HEK293 (cell line): Measurements from ENCODE around the gene IARS2.
A peak's percentile ranks its signal among the peaks of the same experiment; 100 is the strongest.

Source experiments
- CTCF ChIA-PET: fragments of 350-600 bp; formaldehyde crosslinking; extraction: SDS; loops from one replicate; lab custom pipeline; 2021; ENCODE audit warnings: antibody characterized with exemption; lab: Yijun Ruan, JAX
- POLR2A ChIA-PET: fragments of 300-600 bp; formaldehyde crosslinking; extraction: SDS; loops from one replicate; lab custom pipeline; 2020; ENCODE audit warnings: antibody characterized with exemption, inconsistent platforms; lab: Yijun Ruan, JAX
- H3K27ac ChIP-seq: fragments of 200-500 bp; sonication (Bioruptor generic); 2 replicates; pipeline ENCODE4 v1.5.1; 2014; ENCODE audit warnings: low read depth, low read length, control low read depth, inconsistent platforms; ENCODE audit errors: extremely low read depth
- H3K36me3 ChIP-seq, 2 experiments: fragments of 200-500 bp in 1 of 2; sonication (Bioruptor generic) in 1 of 2; 1 replicate in 1 of 2; 2 replicates in 1 of 2; pipeline ENCODE4 v1.5.1; 2014 to 2017; ENCODE audit warnings: inconsistent platforms in 2 of 2, low read length in 2 of 2; ENCODE audit not compliant: control insufficient read depth in 2 of 2, insufficient read depth in 1 of 2
- H3K4me1 ChIP-seq: fragments of 200-500 bp; sonication (Bioruptor generic); 2 replicates; pipeline ENCODE4 v1.5.1; 2014; ENCODE audit warnings: mild to moderate bottlenecking, low read length, inconsistent platforms; ENCODE audit not compliant: control insufficient read depth, insufficient read depth
- H3K4me3 ChIP-seq: 2 replicates; pipeline ENCODE4 v1.5.1; 2011; ENCODE audit warnings: low read depth, mild to moderate bottlenecking, control low read depth, low read length, moderate library complexity
- H3K9me3 ChIP-seq: fragments of 200-500 bp; sonication (Bioruptor generic); 2 replicates; pipeline ENCODE4 v1.5.1; 2014; ENCODE audit warnings: low read depth, low read length, inconsistent platforms; ENCODE audit not compliant: control insufficient read depth, insufficient read depth
- BCL11B ChIP-seq: fragments of 450-650 bp; formaldehyde crosslinking; IDR thresholded peaks from 2 replicates; pipeline ENCODE4 v1.5.1; 2016; ENCODE audit warnings: low read depth, missing biosample characterization, missing genetic modification characterization
- GFI1B ChIP-seq: fragments of 450-650 bp; formaldehyde crosslinking; IDR thresholded peaks from 2 replicates; pipeline ENCODE4 v1.5.1; 2016; ENCODE audit warnings: missing biosample characterization, missing genetic modification characterization
- TCF7L2 ChIP-seq: IDR thresholded peaks from 2 replicates; pipeline ENCODE4 v1.6.1; 2011; ENCODE audit warnings: low read depth, mild to moderate bottlenecking, inconsistent platforms, low read length, moderate library complexity, borderline replicate concordance
- ZNF112 ChIP-seq: fragments of 450-650 bp; formaldehyde crosslinking; IDR thresholded peaks from 2 replicates; pipeline ENCODE4 v1.5.0; 2017; ENCODE audit warnings: missing biosample characterization, missing genetic modification characterization
- ZNF121 ChIP-seq: fragments of 450-650 bp; formaldehyde crosslinking; IDR thresholded peaks from 2 replicates; pipeline ENCODE4 v1.5.1; 2016; ENCODE audit warnings: missing biosample characterization, missing genetic modification characterization
- ZNF132 ChIP-seq: fragments of 450-650 bp; formaldehyde crosslinking; IDR thresholded peaks from 2 replicates; pipeline ENCODE4 v1.5.1; 2017; ENCODE audit warnings: missing biosample characterization, missing genetic modification characterization, borderline replicate concordance
- ZNF146 ChIP-seq: fragments of 450-650 bp; formaldehyde crosslinking; IDR thresholded peaks from 2 replicates; pipeline ENCODE4 v1.5.1; 2016; ENCODE audit warnings: missing biosample characterization, missing genetic modification characterization
- ZNF157 ChIP-seq: fragments of 450-650 bp; formaldehyde crosslinking; IDR thresholded peaks from 2 replicates; pipeline ENCODE4 v1.5.1; 2016; ENCODE audit warnings: missing biosample characterization, missing genetic modification characterization
- ZNF211 ChIP-seq: fragments of 450-650 bp; formaldehyde crosslinking; IDR thresholded peaks from 2 replicates; pipeline ENCODE4 v1.5.1; 2016; ENCODE audit warnings: low read depth, missing biosample characterization, missing genetic modification characterization
- ZNF221 ChIP-seq: fragments of 450-650 bp; formaldehyde crosslinking; IDR thresholded peaks from 2 replicates; pipeline ENCODE4 v1.5.1; 2017; ENCODE audit warnings: missing biosample characterization, missing genetic modification characterization, borderline replicate concordance
- ZNF670 ChIP-seq: fragments of 450-650 bp; formaldehyde crosslinking; IDR thresholded peaks from 2 replicates; pipeline ENCODE4 v1.5.1; 2016; ENCODE audit warnings: missing biosample characterization, missing genetic modification characterization, low read depth
- ZSCAN30 ChIP-seq: fragments of 450-650 bp; IDR thresholded peaks from 2 replicates; pipeline ENCODE4 v1.5.1; 2018; ENCODE audit warnings: missing biosample characterization, mild to moderate bottlenecking, missing genetic modification characterization, moderate library complexity
- TF ChIP-seq, protein P1 (sequence below): fragments of 450-650 bp; IDR thresholded peaks from 2 replicates; pipeline ENCODE4 v1.5.1; 2018; ENCODE audit warnings: missing biosample characterization, missing genetic modification characterization
- TF ChIP-seq, protein P2 (sequence below): fragments of 450-650 bp; formaldehyde crosslinking; IDR thresholded peaks from 2 replicates; pipeline ENCODE4 v1.5.1; 2017; ENCODE audit warnings: missing biosample characterization, missing genetic modification characterization
- TF ChIP-seq, protein P3 (sequence below): fragments of 450-650 bp; formaldehyde crosslinking; IDR thresholded peaks from 2 replicates; pipeline ENCODE4 v1.5.1; 2016; ENCODE audit warnings: missing biosample characterization, missing genetic modification characterization
- TF ChIP-seq, protein P4 (sequence below): fragments of 450-650 bp; formaldehyde crosslinking; IDR thresholded peaks from 2 replicates; pipeline ENCODE4 v1.5.0; 2017; ENCODE audit warnings: missing biosample characterization, missing genetic modification characterization, borderline replicate concordance
- TF ChIP-seq, protein P5 (sequence below): fragments of 450-650 bp; formaldehyde crosslinking; IDR thresholded peaks from 2 replicates; pipeline ENCODE4 v1.5.1; 2017; ENCODE audit warnings: missing biosample characterization, missing genetic modification characterization

The IARS2 gene

DNA sequence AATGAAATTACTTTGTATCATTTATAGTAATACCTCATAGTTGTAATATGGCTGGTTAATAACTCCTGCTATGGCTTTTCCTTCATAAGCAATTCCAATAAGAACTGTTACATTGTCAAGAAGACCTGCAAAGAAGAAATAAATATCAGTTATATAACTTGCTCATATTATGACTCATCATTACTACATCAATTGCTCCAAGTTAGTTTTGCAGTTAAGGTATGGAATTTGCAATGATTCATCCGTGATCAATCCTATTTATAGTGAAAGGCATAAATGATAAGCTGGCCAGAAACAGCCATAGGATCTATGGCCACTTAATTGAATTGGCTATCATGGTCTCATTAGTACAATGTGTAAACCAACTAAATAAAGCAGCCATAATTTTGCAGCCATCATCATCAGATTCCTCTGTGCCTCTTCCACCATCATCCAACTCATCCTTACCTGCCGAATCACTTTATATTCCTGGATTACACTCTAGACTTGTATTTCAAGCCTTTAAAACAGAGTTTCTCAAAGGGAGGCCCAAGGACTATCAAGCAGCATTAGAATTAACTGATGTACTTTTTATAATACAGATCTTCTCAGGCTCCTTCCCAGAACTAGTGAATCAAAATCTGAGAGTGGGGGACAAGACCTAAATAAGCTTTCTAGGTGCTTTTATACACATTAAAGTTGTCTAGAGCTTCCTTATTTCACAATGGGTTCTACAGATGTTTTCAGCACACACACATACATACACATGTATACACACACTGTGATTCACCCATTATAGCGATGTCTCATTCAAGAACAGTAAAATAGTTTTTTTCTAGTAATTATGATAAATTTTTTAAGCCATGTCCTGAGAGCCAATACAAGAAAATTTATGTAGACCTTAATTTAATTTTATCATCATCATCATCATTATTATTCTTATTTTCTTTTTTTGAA, 26.4 kb upstream of the IARS2 start (continued):
- TF ChIP-seq GFI1B (tag by site-specific recombination), result no peak
- no peak for TF ChIP-seq ZNF211 (tag by site-specific recombination)
- TF ChIP-seq TCF7L2, result no peak

DNA sequence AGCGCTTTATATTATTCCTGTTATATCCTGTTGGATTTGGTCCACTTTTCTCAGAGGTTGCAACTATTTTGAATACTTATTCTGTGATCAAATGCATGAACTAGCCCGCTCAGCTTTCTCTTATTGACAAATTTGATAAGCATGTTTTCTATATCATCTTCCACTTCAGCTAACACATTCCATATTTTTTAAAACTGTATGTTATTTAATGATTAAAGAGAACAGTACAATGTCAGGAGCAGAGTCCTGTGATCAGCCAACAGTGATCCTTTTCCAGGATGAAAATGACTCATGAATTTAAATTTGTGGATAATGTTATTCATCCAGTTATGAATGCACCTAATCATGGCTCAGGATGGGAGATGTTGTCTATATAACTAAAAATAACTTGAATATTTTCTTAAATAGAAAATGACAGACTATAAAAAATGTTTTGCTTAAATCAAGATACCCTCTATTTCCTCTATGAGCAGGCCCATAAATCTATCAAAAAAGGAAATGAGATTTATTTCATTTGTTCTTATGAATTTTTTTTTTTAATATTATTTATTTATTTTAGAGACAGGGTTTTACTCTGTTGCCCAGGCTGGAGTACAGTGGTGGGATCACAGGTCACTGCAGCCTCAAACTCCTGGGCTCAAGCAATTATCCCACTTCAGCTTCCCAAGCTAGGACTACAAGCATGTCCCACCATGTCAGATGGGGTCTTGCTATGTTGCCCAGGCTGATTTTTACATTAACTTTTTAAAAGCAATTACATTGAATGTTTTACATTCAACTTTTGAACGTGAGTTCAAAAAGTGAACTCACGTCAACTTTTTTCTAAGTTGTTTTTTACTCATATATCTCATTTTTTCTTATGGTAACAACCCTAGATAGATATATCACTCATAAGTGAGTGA, 16.8 kb upstream of the IARS2 start:
- TF ChIP-seq ZNF121 (tag by site-specific recombination), result peak; percentile 75; the same call in 1 of the 2 replicates
- TF ChIP-seq ZSCAN30 (tag by site-specific recombination), result no peak
- Histone ChIP-seq H3K27ac (no peak overlapping the region), H3K9me3 (no peaks in the 10 kb centered on the region), H3K36me3 (peaks cover 15 to 32% of the 10 kb centered on the region in 2 experiments; a peak in 2 of 3 replicates), H3K4me1 (no peaks in the 10 kb centered on the region), H3K4me3 (no peak overlapping the region)
- ChIA-PET POLR2A (no interaction called here), CTCF (no interaction called here)

DNA sequence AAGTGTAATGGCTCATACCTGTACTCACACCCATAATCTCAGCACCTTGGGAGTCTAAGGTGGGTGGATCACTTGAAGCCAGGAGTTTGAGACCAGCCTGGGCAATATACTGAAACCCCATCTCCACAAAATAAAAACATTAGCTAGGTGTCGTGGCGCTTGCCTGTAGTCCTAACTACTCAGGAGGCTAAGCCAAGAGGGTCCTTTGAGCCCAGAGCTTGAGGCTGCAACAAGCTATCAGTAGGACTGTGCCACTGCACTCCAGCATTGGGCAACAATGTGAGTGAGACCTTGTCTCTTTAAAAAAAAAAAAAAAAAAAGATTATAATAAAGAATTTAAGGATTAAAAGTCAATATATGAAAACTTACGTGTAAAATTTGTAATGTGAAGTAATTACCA, 16.0 kb upstream of the IARS2 start:
- no peak overlapping the region for H3K4me3 ChIP-seq
- ChIA-PET CTCF (no interaction called here), POLR2A (no interaction called here)
- H3K9me3 ChIP-seq, result no peaks in the 10 kb centered on the region
- no peak overlapping the region for H3K27ac ChIP-seq
- H3K36me3 ChIP-seq, result peaks cover 12 to 25% of the 10 kb centered on the region in 2 experiments; a peak in 2 of 3 replicates
- no peaks in the 10 kb centered on the region for H3K4me1 ChIP-seq
- no peak for TF ChIP-seq ZNF132
- TF ChIP-seq ZNF157, result no peak
- TF ChIP-seq, protein P1, sequence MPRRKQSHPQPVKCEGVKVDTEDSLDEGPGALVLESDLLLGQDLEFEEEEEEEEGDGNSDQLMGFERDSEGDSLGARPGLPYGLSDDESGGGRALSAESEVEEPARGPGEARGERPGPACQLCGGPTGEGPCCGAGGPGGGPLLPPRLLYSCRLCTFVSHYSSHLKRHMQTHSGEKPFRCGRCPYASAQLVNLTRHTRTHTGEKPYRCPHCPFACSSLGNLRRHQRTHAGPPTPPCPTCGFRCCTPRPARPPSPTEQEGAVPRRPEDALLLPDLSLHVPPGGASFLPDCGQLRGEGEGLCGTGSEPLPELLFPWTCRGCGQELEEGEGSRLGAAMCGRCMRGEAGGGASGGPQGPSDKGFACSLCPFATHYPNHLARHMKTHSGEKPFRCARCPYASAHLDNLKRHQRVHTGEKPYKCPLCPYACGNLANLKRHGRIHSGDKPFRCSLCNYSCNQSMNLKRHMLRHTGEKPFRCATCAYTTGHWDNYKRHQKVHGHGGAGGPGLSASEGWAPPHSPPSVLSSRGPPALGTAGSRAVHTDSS (tag by site-specific recombination), result no peak
- TF ChIP-seq, protein P2, sequence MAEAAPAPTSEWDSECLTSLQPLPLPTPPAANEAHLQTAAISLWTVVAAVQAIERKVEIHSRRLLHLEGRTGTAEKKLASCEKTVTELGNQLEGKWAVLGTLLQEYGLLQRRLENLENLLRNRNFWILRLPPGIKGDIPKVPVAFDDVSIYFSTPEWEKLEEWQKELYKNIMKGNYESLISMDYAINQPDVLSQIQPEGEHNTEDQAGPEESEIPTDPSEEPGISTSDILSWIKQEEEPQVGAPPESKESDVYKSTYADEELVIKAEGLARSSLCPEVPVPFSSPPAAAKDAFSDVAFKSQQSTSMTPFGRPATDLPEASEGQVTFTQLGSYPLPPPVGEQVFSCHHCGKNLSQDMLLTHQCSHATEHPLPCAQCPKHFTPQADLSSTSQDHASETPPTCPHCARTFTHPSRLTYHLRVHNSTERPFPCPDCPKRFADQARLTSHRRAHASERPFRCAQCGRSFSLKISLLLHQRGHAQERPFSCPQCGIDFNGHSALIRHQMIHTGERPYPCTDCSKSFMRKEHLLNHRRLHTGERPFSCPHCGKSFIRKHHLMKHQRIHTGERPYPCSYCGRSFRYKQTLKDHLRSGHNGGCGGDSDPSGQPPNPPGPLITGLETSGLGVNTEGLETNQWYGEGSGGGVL (tag by site-specific recombination), result no peak
- TF ChIP-seq ZNF146, result no peak
- TF ChIP-seq ZNF112 (tag by site-specific recombination), result no peak
- no peak for TF ChIP-seq ZNF221 (tag by site-specific recombination)
- no peak for TF ChIP-seq ZNF211 (tag by site-specific recombination)
- TF ChIP-seq, protein P3, sequence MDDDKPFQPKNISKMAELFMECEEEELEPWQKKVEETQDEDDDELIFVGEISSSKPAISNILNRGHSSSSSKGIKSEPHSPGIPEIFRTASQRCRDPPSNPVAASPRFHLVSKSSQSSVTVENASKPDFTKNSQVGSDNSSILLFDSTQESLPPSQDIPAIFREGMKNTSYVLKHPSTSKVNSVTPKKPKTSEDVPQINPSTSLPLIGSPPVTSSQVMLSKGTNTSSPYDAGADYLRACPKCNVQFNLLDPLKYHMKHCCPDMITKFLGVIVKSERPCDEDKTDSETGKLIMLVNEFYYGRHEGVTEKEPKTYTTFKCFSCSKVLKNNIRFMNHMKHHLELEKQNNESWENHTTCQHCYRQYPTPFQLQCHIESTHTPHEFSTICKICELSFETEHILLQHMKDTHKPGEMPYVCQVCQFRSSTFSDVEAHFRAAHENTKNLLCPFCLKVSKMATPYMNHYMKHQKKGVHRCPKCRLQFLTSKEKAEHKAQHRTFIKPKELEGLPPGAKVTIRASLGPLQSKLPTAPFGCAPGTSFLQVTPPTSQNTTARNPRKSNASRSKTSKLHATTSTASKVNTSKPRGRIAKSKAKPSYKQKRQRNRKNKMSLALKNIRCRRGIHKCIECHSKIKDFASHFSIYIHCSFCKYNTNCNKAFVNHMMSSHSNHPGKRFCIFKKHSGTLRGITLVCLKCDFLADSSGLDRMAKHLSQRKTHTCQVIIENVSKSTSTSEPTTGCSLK (tag by site-specific recombination), result no peak
- TF ChIP-seq, protein P4, sequence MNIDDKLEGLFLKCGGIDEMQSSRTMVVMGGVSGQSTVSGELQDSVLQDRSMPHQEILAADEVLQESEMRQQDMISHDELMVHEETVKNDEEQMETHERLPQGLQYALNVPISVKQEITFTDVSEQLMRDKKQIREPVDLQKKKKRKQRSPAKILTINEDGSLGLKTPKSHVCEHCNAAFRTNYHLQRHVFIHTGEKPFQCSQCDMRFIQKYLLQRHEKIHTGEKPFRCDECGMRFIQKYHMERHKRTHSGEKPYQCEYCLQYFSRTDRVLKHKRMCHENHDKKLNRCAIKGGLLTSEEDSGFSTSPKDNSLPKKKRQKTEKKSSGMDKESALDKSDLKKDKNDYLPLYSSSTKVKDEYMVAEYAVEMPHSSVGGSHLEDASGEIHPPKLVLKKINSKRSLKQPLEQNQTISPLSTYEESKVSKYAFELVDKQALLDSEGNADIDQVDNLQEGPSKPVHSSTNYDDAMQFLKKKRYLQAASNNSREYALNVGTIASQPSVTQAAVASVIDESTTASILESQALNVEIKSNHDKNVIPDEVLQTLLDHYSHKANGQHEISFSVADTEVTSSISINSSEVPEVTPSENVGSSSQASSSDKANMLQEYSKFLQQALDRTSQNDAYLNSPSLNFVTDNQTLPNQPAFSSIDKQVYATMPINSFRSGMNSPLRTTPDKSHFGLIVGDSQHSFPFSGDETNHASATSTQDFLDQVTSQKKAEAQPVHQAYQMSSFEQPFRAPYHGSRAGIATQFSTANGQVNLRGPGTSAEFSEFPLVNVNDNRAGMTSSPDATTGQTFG (tag by site-specific recombination), result no peak
- TF ChIP-seq ZNF670 (tag by site-specific recombination), result no peak
- TF ChIP-seq, protein P5, sequence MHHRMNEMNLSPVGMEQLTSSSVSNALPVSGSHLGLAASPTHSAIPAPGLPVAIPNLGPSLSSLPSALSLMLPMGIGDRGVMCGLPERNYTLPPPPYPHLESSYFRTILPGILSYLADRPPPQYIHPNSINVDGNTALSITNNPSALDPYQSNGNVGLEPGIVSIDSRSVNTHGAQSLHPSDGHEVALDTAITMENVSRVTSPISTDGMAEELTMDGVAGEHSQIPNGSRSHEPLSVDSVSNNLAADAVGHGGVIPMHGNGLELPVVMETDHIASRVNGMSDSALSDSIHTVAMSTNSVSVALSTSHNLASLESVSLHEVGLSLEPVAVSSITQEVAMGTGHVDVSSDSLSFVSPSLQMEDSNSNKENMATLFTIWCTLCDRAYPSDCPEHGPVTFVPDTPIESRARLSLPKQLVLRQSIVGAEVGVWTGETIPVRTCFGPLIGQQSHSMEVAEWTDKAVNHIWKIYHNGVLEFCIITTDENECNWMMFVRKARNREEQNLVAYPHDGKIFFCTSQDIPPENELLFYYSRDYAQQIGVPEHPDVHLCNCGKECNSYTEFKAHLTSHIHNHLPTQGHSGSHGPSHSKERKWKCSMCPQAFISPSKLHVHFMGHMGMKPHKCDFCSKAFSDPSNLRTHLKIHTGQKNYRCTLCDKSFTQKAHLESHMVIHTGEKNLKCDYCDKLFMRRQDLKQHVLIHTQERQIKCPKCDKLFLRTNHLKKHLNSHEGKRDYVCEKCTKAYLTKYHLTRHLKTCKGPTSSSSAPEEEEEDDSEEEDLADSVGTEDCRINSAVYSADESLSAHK (tag by site-specific recombination), result no peak
- TF ChIP-seq BCL11B (tag by site-specific recombination), result no peak
